HG02981 (cell line): Measurements from ENCODE around the gene BCHE.
"Not testable (repeated sequence)": the region's sequence is repeated elsewhere in the genome, so short reads cannot be mapped to it uniquely, and the experiment has no call there.

Experiments
- ATAC-seq: cut with Tn5 transposase; IDR thresholded peaks from one replicate; pipeline ENCODE4 v1.9.1; 2021; ENCODE audit warnings: mild to moderate bottlenecking, moderate library complexity; ENCODE audit not compliant: unreplicated experiment

BCHE gene

GRCh38 chr3:165817160-165817709 lies 20.0 kb downstream of the BCHE start:
- ATAC-seq, result no peak

- no peak for ATAC-seq
Observed at GRCh38 chr3:165816209-165816608, 21.0 kb downstream of the BCHE start.

- no peak for ATAC-seq
Observed at GRCh38 chr3:165815682-165816081, 21.5 kb downstream of the BCHE start.

- ATAC-seq, result no peak
Observed at GRCh38 chr3:165814380-165814779, 22.8 kb downstream of the BCHE start.

- not testable (repeated sequence) for ATAC-seq
Observed at GRCh38 chr3:165807937-165808336, 29.3 kb downstream of the BCHE start.

GRCh38 chr3:165805946-165806561 lies 31.2 kb downstream of the BCHE start:
- ATAC-seq, result peak; percentile 90

- no peak for ATAC-seq
Observed at GRCh38 chr3:165803471-165803870, 33.8 kb downstream of the BCHE start.

GRCh38 chr3:165800970-165801369 lies 36.3 kb downstream of the BCHE start:
- ATAC-seq, result no peak

- no peak for ATAC-seq
Observed at GRCh38 chr3:165799026-165799425, 38.2 kb downstream of the BCHE start.

GRCh38 chr3:165797551-165797950 lies 39.7 kb downstream of the BCHE start:
- no peak for ATAC-seq

- no peak for ATAC-seq
Observed at GRCh38 chr3:165796701-165797100, 40.5 kb downstream of the BCHE start.

- no peak for ATAC-seq
Observed at GRCh38 chr3:165788531-165788930, 48.7 kb downstream of the BCHE start.

- ATAC-seq, result no peak
Observed at GRCh38 chr3:165786013-165786412, 51.2 kb downstream of the BCHE start.

GRCh38 chr3:165784337-165784736 lies 52.9 kb downstream of the BCHE start:
- ATAC-seq, result no peak

GRCh38 chr3:165783383-165783782 lies 53.8 kb downstream of the BCHE start:
- ATAC-seq, result no peak

- ATAC-seq, result no peak
Observed at GRCh38 chr3:165778891-165779290, 58.3 kb downstream of the BCHE start.

- ATAC-seq, result no peak
Observed at GRCh38 chr3:165778456-165778855, 58.8 kb downstream of the BCHE start.

- no peak for ATAC-seq
Observed at GRCh38 chr3:165775824-165776223, 61.4 kb downstream of the BCHE start.

GRCh38 chr3:165770781-165771180 lies 66.4 kb downstream of the BCHE start:
- ATAC-seq, result no peak

- no peak for ATAC-seq
Observed at GRCh38 chr3:165768680-165769079, 68.5 kb downstream of the BCHE start.

- no peak for ATAC-seq
Observed at GRCh38 chr3:165759041-165759440, 78.2 kb downstream of the BCHE start.

GRCh38 chr3:165755571-165755970 lies 81.7 kb downstream of the BCHE start:
- ATAC-seq, result no peak
